CD14-positive monocyte (primary cell): Measurements from ENCODE around the gene KRTAP13-1. TPM values are rescaled to one million over a fixed set of nuclear protein-coding genes. Genes with fewer than 3 reads are reported as not detected.

ENCODE experiments used
- DNase-seq, 3 donors: peaks; one replicate each; pipeline ENCODE4 v3.0.0-alpha.2; 2011 to 2022
- H2AFZ ChIP-seq: 2 replicates; pipeline ENCODE4 v1.6.0; 2012; ENCODE audit warnings: mild to moderate bottlenecking, low read depth, low read length, inconsistent platforms; ENCODE audit not compliant: insufficient read depth, poor library complexity, severe bottlenecking
- H3K27ac ChIP-seq, 2 donors: 1 replicate in 1 of 2; 2 replicates in 1 of 2; pipeline ENCODE4 v1.5.1; 2012 to 2013; ENCODE audit warnings: low read length in 2 of 2, control low read depth in 1 of 2, inconsistent platforms in 1 of 2, low read depth in 1 of 2, mild to moderate bottlenecking in 1 of 2
- H3K27me3 ChIP-seq, 2 donors: one replicate each; pipeline versions ENCODE4 v1.6.0 to v1.6.1; 2011 to 2013; ENCODE audit warnings: low read length in 2 of 2; ENCODE audit not compliant: control insufficient read depth in 2 of 2, insufficient read depth in 2 of 2
- H3K36me3 ChIP-seq, 2 donors: replicated peaks in 1 of 2; 1 replicate in 1 of 2; 2 replicates in 1 of 2; pipeline versions ENCODE4 v1.5.1 to v1.6.1; 2012 to 2013; ENCODE audit warnings: low read length in 2 of 2, control low read depth in 1 of 2, inconsistent platforms in 1 of 2, mild to moderate bottlenecking in 1 of 2; ENCODE audit not compliant: insufficient read depth in 2 of 2, control insufficient read depth in 1 of 2
- H3K4me1 ChIP-seq, 2 donors: 1 replicate in 1 of 2; 2 replicates in 1 of 2; pipeline versions ENCODE4 v1.5.1 to v1.6.1; 2012 to 2013; ENCODE audit warnings: low read length in 2 of 2, control low read depth in 1 of 2, inconsistent platforms in 1 of 2, mild to moderate bottlenecking in 1 of 2, moderate library complexity in 1 of 2; ENCODE audit not compliant: insufficient read depth in 2 of 2, control insufficient read depth in 1 of 2
- H3K4me2 ChIP-seq: replicated peaks from 2 replicates; pipeline ENCODE3; 2012; ENCODE audit warnings: low read length, moderate library complexity, mild to moderate bottlenecking; ENCODE audit not compliant: poor library complexity, severe bottlenecking; ENCODE audit errors: extremely low read depth
- H3K4me3 ChIP-seq, 3 experiments: fragments of 200-600 bp in 1 of 3; sonication (generic) in 1 of 3; replicated peaks in 1 of 3; 1 replicate in 2 of 3; 2 replicates in 1 of 3; pipeline ENCODE4 v1.5.1; 2011 to 2013; ENCODE audit warnings: low read length in 3 of 3, mild to moderate bottlenecking in 3 of 3, control low read depth in 2 of 3, low read depth in 2 of 3, inconsistent platforms in 1 of 3, moderate library complexity in 1 of 3
- H3K79me2 ChIP-seq: 2 replicates; pipeline ENCODE4 v1.6.0; 2012; ENCODE audit warnings: mild to moderate bottlenecking, control low read depth, inconsistent platforms, low read length, moderate library complexity; ENCODE audit not compliant: insufficient read depth
- H3K9ac ChIP-seq: 2 replicates; pipeline ENCODE4 v1.6.0; 2017; ENCODE audit warnings: low read length, mild to moderate bottlenecking; ENCODE audit not compliant: insufficient read depth, poor library complexity, severe bottlenecking
- H3K9me3 ChIP-seq, 2 donors: replicated peaks in 1 of 2; 1 replicate in 1 of 2; 2 replicates in 1 of 2; pipeline versions ENCODE4 v1.5.1 to v1.6.1; 2012 to 2013; ENCODE audit warnings: low read length in 2 of 2, control low read depth in 1 of 2; ENCODE audit not compliant: control insufficient read depth in 1 of 2, insufficient read depth in 1 of 2
- H4K20me1 ChIP-seq: 2 replicates; pipeline ENCODE4 v1.6.0; 2012; ENCODE audit warnings: mild to moderate bottlenecking, low read length, control low read depth, moderate library complexity; ENCODE audit not compliant: insufficient read depth
- H3K27ac Mint-ChIP-seq, 7 donors: one replicate each; pipeline ENCODE4 v1.8.0; 2020; ENCODE audit warnings: mild to moderate bottlenecking in 7 of 7, mixed read lengths in 7 of 7, moderate library complexity in 6 of 7, inconsistent platforms in 2 of 7
- H3K27me3 Mint-ChIP-seq, 3 donors: one replicate each; pipeline ENCODE4 v1.8.0; 2021 to 2022; ENCODE audit warnings: low read depth in 3 of 3, mild to moderate bottlenecking in 3 of 3, mixed read lengths in 3 of 3, moderate library complexity in 3 of 3, inconsistent platforms in 1 of 3
- H3K36me3 Mint-ChIP-seq, 2 donors: one replicate each; pipeline ENCODE4 v1.8.0; 2020; ENCODE audit warnings: mixed read lengths in 2 of 2, inconsistent platforms in 1 of 2, mild to moderate bottlenecking in 1 of 2
- H3K4me1 Mint-ChIP-seq: one replicate; pipeline ENCODE4 v1.8.0; 2020; ENCODE audit warnings: mild to moderate bottlenecking, mixed read lengths
- H3K4me3 Mint-ChIP-seq, 2 donors: one replicate each; pipeline ENCODE4 v1.8.0; 2020; ENCODE audit warnings: mild to moderate bottlenecking in 2 of 2, mixed read lengths in 2 of 2, moderate library complexity in 1 of 2
- H3K9me3 Mint-ChIP-seq, 7 donors: one replicate each; pipeline ENCODE4 v1.8.0; 2020 to 2022; ENCODE audit warnings: mixed read lengths in 7 of 7, mild to moderate bottlenecking in 6 of 7, moderate library complexity in 6 of 7, inconsistent platforms in 2 of 7
- WGBS: methylation state at CpG from one replicate; pipeline ENCODE4 v1.1.5; 2013; ENCODE audit warnings: missing lambda C conversion rate; ENCODE audit not compliant: insufficient coverage; 5-methylcytosine and 5-hydroxymethylcytosine counted together
- intact Hi-C, 2 donors: fragments of 100-400 bp; cut with micrococcal nuclease; formaldehyde crosslinking; loops; one replicate each; pipeline versions ENCODE4 v1.15.0 to v1.15.1; 2023
- polyA plus RNA-seq, 3 donors: library from polyadenylated mRNA; depleted of rRNA in 1 of 3; unstranded in 2 of 3; stranded (reverse) in 1 of 3; fragments of 300-500 nt in 2 of 3; fragments of >200 nt in 1 of 3; fragmentation: Illumina TruSeq in 2 of 3; gene quantifications; 1 replicate in 2 of 3; 2 replicates in 1 of 3; pipeline ENCODE4 v1.2.3, GENCODE V29; 2012 to 2021
- TF ChIP-seq, protein P1 (sequence below): fragments of 200-600 bp; IDR thresholded peaks from one replicate; pipeline ENCODE4 v1.8.0; 2022; ENCODE audit warnings: antibody characterized with exemption, mild to moderate bottlenecking

The KRTAP13-1 gene
- polyA plus RNA-seq, 3 donors = not detected

DNA sequence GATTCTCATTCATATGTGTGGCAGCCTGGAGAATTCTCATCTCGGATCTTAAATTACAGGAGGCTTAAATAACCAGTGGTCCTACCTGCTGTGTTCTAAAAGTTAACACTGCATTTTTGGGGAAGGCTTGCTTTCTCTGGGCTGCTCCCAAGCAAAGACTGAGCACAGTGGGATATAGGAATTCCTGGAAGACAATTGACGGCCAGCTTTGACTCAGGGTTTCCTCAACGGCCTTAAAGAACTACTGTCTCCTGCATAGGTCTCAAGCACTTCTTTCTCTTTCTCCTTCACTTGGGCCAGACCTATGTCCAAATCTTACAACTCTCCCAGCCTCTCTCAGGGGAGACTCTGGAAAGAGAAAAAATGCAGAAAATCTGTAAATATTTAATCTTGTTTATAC, 30.9 kb downstream of the KRTAP13-1 start:
- no peak overlapping the region for H3K4me2 ChIP-seq
- H3K27me3 Mint-ChIP-seq = peaks cover 0 to 4% (median 0%) of the 10 kb centered on the region in 3 donors
- H3K4me3 Mint-ChIP-seq = no peak overlapping the region
- H3K79me2 ChIP-seq = no peaks in the 10 kb centered on the region
- peaks cover 0 to 3% (median 0%) of the 10 kb centered on the region in 7 donors for H3K9me3 Mint-ChIP-seq
- no peaks in the 10 kb centered on the region for H3K36me3 ChIP-seq
- no peak for DNase-seq
- H3K9me3 ChIP-seq = no peaks in the 10 kb centered on the region
- intact Hi-C loops = no loop called here
- H3K36me3 Mint-ChIP-seq = no peaks in the 10 kb centered on the region
- H3K9ac ChIP-seq = no peak overlapping the region
- no peak overlapping the region for H3K27ac ChIP-seq
- no peak overlapping the region for H3K4me3 ChIP-seq
- WGBS = 93% methylated on average over 3 of the region's 3 CpGs
- H3K4me1 Mint-ChIP-seq = no peaks in the 10 kb centered on the region
- H2AFZ ChIP-seq = no peak overlapping the region
- TF ChIP-seq, protein P1, sequence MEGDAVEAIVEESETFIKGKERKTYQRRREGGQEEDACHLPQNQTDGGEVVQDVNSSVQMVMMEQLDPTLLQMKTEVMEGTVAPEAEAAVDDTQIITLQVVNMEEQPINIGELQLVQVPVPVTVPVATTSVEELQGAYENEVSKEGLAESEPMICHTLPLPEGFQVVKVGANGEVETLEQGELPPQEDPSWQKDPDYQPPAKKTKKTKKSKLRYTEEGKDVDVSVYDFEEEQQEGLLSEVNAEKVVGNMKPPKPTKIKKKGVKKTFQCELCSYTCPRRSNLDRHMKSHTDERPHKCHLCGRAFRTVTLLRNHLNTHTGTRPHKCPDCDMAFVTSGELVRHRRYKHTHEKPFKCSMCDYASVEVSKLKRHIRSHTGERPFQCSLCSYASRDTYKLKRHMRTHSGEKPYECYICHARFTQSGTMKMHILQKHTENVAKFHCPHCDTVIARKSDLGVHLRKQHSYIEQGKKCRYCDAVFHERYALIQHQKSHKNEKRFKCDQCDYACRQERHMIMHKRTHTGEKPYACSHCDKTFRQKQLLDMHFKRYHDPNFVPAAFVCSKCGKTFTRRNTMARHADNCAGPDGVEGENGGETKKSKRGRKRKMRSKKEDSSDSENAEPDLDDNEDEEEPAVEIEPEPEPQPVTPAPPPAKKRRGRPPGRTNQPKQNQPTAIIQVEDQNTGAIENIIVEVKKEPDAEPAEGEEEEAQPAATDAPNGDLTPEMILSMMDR = no peak
- no peak overlapping the region for H3K27ac Mint-ChIP-seq
- H3K4me1 ChIP-seq = no peaks in the 10 kb centered on the region
- H4K20me1 ChIP-seq = no peaks in the 10 kb centered on the region
- no peaks in the 10 kb centered on the region for H3K27me3 ChIP-seq

DNA sequence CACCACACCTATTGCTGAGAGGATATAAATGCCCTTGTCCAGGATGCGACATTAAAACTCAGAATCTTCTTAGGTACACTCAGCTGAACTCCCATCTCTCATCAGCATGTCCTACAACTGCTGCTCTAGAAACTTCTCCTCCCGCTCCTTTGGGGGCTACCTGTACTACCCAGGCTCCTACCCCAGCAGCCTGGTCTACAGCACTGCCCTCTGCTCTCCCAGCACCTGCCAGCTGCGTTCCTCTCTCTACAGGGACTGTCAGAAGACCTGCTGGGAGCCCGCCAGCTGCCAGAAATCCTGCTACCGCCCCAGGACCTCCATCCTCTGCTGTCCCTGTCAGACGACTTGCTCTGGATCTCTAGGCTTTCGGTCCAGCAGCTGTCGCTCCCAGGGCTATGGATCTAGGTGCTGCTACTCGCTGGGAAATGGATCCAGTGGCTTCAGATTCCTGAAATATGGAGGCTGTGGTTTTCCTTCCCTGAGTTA, 34.4 kb downstream of the KRTAP13-1 start, which contains the start of gene KRTAP13-4:
Gene KRTAP13-4 (plus strand): TSS at position 51 of the 486 bp plus-strand sequence. CDS start 56 bp downstream, at position 107.
- peaks cover 0 to 4% (median 0%) of the 10 kb centered on the region in 3 donors for H3K27me3 Mint-ChIP-seq
- H3K4me3 Mint-ChIP-seq = no peak within 1 kb of the TSS
- Histone ChIP-seq H3K27ac (no peak within 1 kb of the TSS), H3K27me3 (no peaks in the 10 kb centered on the region), H3K36me3 (no peaks in the 10 kb centered on the region), H3K9ac (no peak within 1 kb of the TSS), H2AFZ (no peak within 1 kb of the TSS), H3K4me3 (no peak within 1 kb of the TSS), H3K79me2 (no peaks in the 10 kb centered on the region), H3K4me1 (no peaks in the 10 kb centered on the region), H4K20me1 (no peaks in the 10 kb centered on the region), H3K4me2 (no peak within 1 kb of the TSS), H3K9me3 (no peaks in the 10 kb centered on the region)
- H3K36me3 Mint-ChIP-seq = no peaks in the 10 kb centered on the region
- TF ChIP-seq, protein P1 = no peak
- DNase-seq = no peak
- 79% methylated on average over 7 of the region's 9 CpGs for WGBS
- peaks cover 0 to 3% (median 0%) of the 10 kb centered on the region in 7 donors for H3K9me3 Mint-ChIP-seq
- H3K27ac Mint-ChIP-seq = no peak within 1 kb of the TSS
- intact Hi-C loops = no loop called here
- H3K4me1 Mint-ChIP-seq = no peaks in the 10 kb centered on the region
